Stimulated activated CD4-positive, alpha-beta T cell treated with anti-CD3 and anti-CD28 coated beads, Interleukin-2, amount 100 ng/mL, for 48 hours (primary cell): Measurements from ENCODE around the gene MTAP.

Experiments used
- DNase-seq, 2 donors: peaks; one replicate each; pipeline ENCODE4 v3.0.0-alpha.2; 2020

The MTAP gene

GRCh38 chr9:21974343-21974721 is 171.9 kb downstream of the MTAP start:
- no peak for DNase-seq

- no peak for DNase-seq
Observed at GRCh38 chr9:21974722-21975409, 172.4 kb downstream of the MTAP start.

- no peak for DNase-seq
Observed at GRCh38 chr9:21976334-21976875, 174.0 kb downstream of the MTAP start.

GRCh38 chr9:21982391-21982790 is 180.0 kb downstream of the MTAP start:
- no peak for DNase-seq

GRCh38 chr9:21982861-21983560 is 180.6 kb downstream of the MTAP start:
- no peak for DNase-seq

GRCh38 chr9:21983561-21983935 is 181.1 kb downstream of the MTAP start:
- DNase-seq: no peak

- no peak for DNase-seq
Observed at GRCh38 chr9:21984101-21984500, 181.7 kb downstream of the MTAP start.

- no peak for DNase-seq
Observed at GRCh38 chr9:21985964-21986667, 183.7 kb downstream of the MTAP start.
